Measurements from ENCODE around the gene NPY5R. TPM values are rescaled to one million over a fixed set of nuclear protein-coding genes. Genes with fewer than 3 reads are reported as not detected.

Gene NPY5R
- polyA plus RNA-seq, 1 donor = 6.5 TPM

- DNase-seq = no peak
Measured at GRCh38 chr4:163382178-163382869, 38.6 kb downstream of the NPY5R start.

- DNase-seq = no peak
Measured at GRCh38 chr4:163384434-163384833, 40.7 kb downstream of the NPY5R start.

- DNase-seq = no peak
Measured at GRCh38 chr4:163384926-163385325, 41.2 kb downstream of the NPY5R start.

- no peak for DNase-seq
Measured at GRCh38 chr4:163385466-163385865, 41.8 kb downstream of the NPY5R start.

- DNase-seq = no peak
Measured at GRCh38 chr4:163391756-163392155, 48.1 kb downstream of the NPY5R start.

- DNase-seq = no peak
Measured at GRCh38 chr4:163392328-163392727, 48.6 kb downstream of the NPY5R start.

- DNase-seq = no peak
Measured at GRCh38 chr4:163393471-163393870, 49.8 kb downstream of the NPY5R start.

GRCh38 chr4:163395055-163395454 is 51.4 kb downstream of the NPY5R start:
- no peak for DNase-seq

- DNase-seq = no peak
Measured at GRCh38 chr4:163395758-163396157, 52.1 kb downstream of the NPY5R start.

GRCh38 chr4:163398238-163398637 is 54.5 kb downstream of the NPY5R start:
- no peak for DNase-seq

GRCh38 chr4:163400911-163401310 is 57.2 kb downstream of the NPY5R start:
- no peak for DNase-seq

Other genes starting within 250 kb of the NPY5R start
- gene NAF1, start 177.0 kb upstream of the NPY5R start, polyA plus RNA-seq (ENCODE audit: insufficient read length) = 28.8 TPM
- 28.3 TPM for gene NPY1R, start 11.3 kb upstream of the NPY5R start, polyA plus RNA-seq (ENCODE audit: insufficient read length)
- not detected for gene TKTL2, start 129.9 kb downstream of the NPY5R start, polyA plus RNA-seq (ENCODE audit: insufficient read length)
- gene TMA16, start 150.8 kb downstream of the NPY5R start, polyA plus RNA-seq (ENCODE audit: insufficient read length) = 42.3 TPM